ENCODE results near the gene DLG3.

DNA sequence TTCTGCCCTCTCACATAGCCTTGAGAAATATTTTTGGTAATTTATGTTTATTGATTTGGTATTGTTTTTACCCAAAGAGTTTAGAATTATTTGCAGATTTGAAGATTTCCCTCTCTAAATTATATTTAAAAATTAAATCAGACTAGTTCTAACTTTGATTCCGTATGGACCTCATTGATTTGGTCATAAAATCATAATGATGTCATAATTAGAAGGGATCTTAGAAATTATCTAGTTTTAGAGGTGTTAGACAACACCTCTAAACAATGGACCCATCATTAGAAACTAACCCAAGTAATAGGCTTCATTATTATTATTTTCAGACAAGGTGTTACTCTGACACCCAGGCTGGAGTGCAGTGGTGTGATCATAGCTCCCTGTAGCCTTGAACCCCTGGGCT is 24.1 kb downstream of the DLG3 start:
- TF ChIP-seq TAF1 (conservative IDR thresholded peaks at IDR 0.05) (no peak), SP1 (IDR thresholded peaks at IDR 0.05) (no peak), RXRA (IDR thresholded peaks at IDR 0.05) (no peak), RAD21 (IDR thresholded peaks at IDR 0.05) (no peak), JUND (IDR thresholded peaks at IDR 0.05) (no peak), GABPA (IDR thresholded peaks at IDR 0.05 in 1 of 2, conservative IDR thresholded peaks at IDR 0.05 in 1 of 2) (no peak), YY1 (IDR thresholded peaks at IDR 0.05) (no peak)
- TF ChIP-seq, protein P1, sequence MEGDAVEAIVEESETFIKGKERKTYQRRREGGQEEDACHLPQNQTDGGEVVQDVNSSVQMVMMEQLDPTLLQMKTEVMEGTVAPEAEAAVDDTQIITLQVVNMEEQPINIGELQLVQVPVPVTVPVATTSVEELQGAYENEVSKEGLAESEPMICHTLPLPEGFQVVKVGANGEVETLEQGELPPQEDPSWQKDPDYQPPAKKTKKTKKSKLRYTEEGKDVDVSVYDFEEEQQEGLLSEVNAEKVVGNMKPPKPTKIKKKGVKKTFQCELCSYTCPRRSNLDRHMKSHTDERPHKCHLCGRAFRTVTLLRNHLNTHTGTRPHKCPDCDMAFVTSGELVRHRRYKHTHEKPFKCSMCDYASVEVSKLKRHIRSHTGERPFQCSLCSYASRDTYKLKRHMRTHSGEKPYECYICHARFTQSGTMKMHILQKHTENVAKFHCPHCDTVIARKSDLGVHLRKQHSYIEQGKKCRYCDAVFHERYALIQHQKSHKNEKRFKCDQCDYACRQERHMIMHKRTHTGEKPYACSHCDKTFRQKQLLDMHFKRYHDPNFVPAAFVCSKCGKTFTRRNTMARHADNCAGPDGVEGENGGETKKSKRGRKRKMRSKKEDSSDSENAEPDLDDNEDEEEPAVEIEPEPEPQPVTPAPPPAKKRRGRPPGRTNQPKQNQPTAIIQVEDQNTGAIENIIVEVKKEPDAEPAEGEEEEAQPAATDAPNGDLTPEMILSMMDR (IDR thresholded peaks at IDR 0.05; ENCODE audit: low read depth, low read length, missing input control) = no peak
- TF ChIP-seq, protein P2, sequence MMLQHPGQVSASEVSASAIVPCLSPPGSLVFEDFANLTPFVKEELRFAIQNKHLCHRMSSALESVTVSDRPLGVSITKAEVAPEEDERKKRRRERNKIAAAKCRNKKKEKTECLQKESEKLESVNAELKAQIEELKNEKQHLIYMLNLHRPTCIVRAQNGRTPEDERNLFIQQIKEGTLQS (IDR thresholded peaks at IDR 0.05) = no peak
